Naive thymus-derived CD8-positive, alpha-beta T cell (primary cell): ENCODE results near the gene SH3RF3. TPM values are rescaled to one million over a fixed set of nuclear protein-coding genes. Genes with fewer than 3 reads are reported as not detected.

Experiments
- ATAC-seq, 2 donors: fragments of 150-1000 bp; cut with Tn5 transposase in 1 of 2; sonication (Bioruptor Pico), chemical (Tn5 transposase) in 1 of 2; 1 replicate in 1 of 2; 2 replicates in 1 of 2; pipeline ENCODE4 v1.10.0; 2021; ENCODE audit warnings: mild to moderate bottlenecking in 2 of 2, moderate library complexity in 2 of 2
- POLR2A ChIA-PET: fragments of 350-600 bp; sonication (Branson Sonifier 250); formaldehyde crosslinking; loops from one replicate; lab custom pipeline; 2021; ENCODE audit warnings: antibody characterized with exemption; lab: Charles Lee
- DNase-seq, 10 donors: peaks; one replicate each; pipeline versions ENCODE4 v3.0.0 to v3.0.0-alpha.2; 2020 to 2022
- H3K27ac Mint-ChIP-seq, 10 donors: one replicate each; pipeline ENCODE4 v1.8.0; 2020 to 2022; ENCODE audit warnings: mild to moderate bottlenecking in 10 of 10, mixed read lengths in 10 of 10, moderate library complexity in 4 of 10, inconsistent platforms in 1 of 10
- H3K27me3 Mint-ChIP-seq, 5 donors: one replicate each; pipeline ENCODE4 v1.8.0; 2021 to 2022; ENCODE audit warnings: mixed read lengths in 5 of 5
- H3K36me3 Mint-ChIP-seq, 3 donors: one replicate each; pipeline ENCODE4 v1.8.0; 2020 to 2022; ENCODE audit warnings: mixed read lengths in 3 of 3, mild to moderate bottlenecking in 2 of 3, inconsistent platforms in 1 of 3
- H3K4me1 Mint-ChIP-seq, 4 donors: one replicate each; pipeline ENCODE4 v1.8.0; 2021 to 2022; ENCODE audit warnings: mixed read lengths in 4 of 4
- H3K4me3 Mint-ChIP-seq, 10 donors: one replicate each; pipeline ENCODE4 v1.8.0; 2020 to 2022; ENCODE audit warnings: mild to moderate bottlenecking in 10 of 10, mixed read lengths in 10 of 10, moderate library complexity in 6 of 10, inconsistent platforms in 1 of 10
- H3K9me3 Mint-ChIP-seq, 9 donors: one replicate each; pipeline ENCODE4 v1.8.0; 2020 to 2022; ENCODE audit warnings: mixed read lengths in 9 of 9, mild to moderate bottlenecking in 3 of 9, inconsistent platforms in 1 of 9, moderate library complexity in 1 of 9
- polyA plus RNA-seq, 3 donors: library from polyadenylated mRNA; unstranded; fragments of 300-500 nt; fragmentation: Illumina TruSeq; gene quantifications; one replicate each; pipeline ENCODE4 v1.2.3, GENCODE V29; 2021
- total RNA-seq, 8 experiments: library from RNA in 2 of 8; stranded (reverse) in 2 of 8; gene quantifications; one replicate each; pipeline ENCODE4 v1.2.3 and lab custom pipeline; 2021 to 2026

Gene SH3RF3
- total and polyA plus RNA-seq, 5 experiments from 2014 or later, result 0.39 to 15.1 (median 4.4) TPM

DNA sequence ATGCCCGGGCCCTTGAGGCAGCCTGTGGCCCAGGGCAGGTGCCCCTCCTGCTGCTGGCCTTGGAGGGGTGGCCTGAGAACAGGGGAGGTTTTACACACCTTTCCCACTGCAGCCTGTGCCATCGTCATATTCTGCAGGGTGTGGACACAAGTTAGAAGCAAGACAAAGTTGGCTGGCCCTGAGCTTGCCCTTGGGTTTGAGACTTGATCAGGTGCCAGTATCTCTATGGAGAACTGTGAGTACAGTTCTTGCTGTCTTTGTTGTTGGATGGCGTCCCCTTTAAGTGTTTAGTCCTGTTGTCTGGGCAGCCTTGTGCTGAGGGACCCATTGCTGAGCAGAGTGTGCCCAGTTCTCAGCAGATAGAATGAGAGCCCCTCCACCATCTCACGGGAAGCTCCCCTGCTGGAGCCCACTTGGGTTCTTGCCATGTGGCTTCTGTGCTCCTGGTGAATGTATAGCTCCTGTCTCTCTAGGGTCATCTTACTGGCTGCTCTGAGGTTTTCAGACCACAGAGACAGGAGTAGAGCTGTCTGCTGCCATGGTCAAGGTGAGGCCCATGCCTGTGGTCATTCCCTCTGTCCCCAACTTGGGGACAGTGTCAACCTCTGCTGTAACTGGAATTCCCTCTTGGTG, 115.9 kb downstream of the SH3RF3 start:
- Mint-ChIP-seq H3K9me3 (no peaks in the 10 kb centered on the region), H3K27me3 (no peaks in the 10 kb centered on the region), H3K4me1 (peaks cover 21 to 45% (median 31%) of the 10 kb centered on the region in 4 donors), H3K36me3 (no peaks in the 10 kb centered on the region), H3K27ac (peak overlapping the region in 1 of 10 donors; percentile 18), H3K4me3 (no peak overlapping the region)
- DNase-seq (no peak), ATAC-seq (no peak)
- POLR2A ChIA-PET, result no interaction called here

DNA sequence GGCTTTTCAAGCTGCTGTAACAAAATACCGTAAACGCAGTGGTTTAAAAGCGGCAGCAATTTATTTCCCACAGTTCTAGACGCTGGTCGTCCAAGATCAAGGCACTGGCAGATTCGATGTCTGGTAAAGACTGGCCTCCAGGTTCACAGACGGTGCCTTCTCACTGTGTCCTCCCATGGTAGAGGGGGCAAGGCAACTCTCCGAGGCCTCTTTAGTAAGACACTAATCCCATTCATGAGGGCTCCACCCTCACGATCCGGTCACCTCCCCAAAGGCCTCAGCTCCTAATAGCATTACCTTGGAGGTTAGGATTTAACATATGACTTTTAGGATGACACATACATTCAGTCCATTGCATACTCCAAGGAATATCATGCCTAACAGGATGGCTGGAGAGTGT, 117.2 kb downstream of the SH3RF3 start:
- POLR2A ChIA-PET, result no interaction called here
- peaks cover 20 to 45% (median 28%) of the 10 kb centered on the region in 4 donors for H3K4me1 Mint-ChIP-seq
- H3K4me3 Mint-ChIP-seq, result no peak overlapping the region
- no peaks in the 10 kb centered on the region for H3K27me3 Mint-ChIP-seq
- peak overlapping the region in 1 of 10 donors; percentile 27 for H3K27ac Mint-ChIP-seq
- no peak for ATAC-seq
- H3K9me3 Mint-ChIP-seq, result no peaks in the 10 kb centered on the region
- DNase-seq, result no peak
- no peaks in the 10 kb centered on the region for H3K36me3 Mint-ChIP-seq

DNA sequence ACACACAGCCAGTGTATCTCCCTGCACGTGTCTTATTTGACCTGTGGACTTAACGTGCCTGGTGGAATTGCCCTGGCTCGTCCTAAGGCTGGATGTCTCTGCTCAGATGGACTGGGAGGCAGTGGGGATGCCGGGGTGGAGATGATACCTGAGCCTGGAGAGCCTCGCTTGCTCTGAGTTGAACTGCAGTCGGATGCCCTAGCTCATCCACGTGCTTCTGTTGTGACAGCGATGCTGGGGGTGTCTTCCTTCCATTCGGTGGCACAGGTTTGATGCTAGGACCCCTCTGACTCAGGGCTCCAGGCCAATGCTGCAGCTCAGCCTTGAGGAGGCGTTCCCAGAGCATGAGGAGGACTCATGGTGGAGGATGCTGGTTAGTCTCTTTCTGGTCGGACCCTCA, 117.6 kb downstream of the SH3RF3 start:
- Mint-ChIP-seq H3K4me3 (no peak overlapping the region), H3K27ac (no peak overlapping the region), H3K9me3 (no peaks in the 10 kb centered on the region), H3K4me1 (peaks cover 20 to 45% (median 28%) of the 10 kb centered on the region in 4 donors), H3K36me3 (no peaks in the 10 kb centered on the region), H3K27me3 (no peaks in the 10 kb centered on the region)
- POLR2A ChIA-PET, result no interaction called here
- DNase-seq (no peak), ATAC-seq (no peak)

DNA sequence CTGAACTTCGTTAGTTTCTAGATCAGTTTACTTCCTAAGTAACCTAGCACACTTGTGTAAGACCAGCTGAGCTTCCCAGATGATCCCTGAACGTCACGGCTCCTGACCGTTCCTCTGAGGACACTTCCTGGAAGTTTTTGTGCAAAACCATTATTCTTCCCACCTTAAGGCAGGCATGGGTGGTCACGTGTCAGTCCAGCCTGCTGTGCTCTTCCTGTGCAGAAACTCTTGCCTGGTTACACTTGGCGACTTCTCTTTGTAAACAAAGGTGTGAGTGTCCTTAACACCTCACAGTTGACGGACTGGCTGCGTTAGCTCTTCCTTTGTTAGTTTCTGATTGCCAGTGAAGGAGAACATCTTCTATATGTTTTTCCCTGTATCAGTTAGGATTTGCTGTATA, 118.3 kb downstream of the SH3RF3 start:
- Mint-ChIP-seq H3K4me3 (no peak overlapping the region), H3K36me3 (no peaks in the 10 kb centered on the region), H3K9me3 (no peaks in the 10 kb centered on the region), H3K27ac (no peak overlapping the region), H3K4me1 (peaks cover 17 to 41% (median 29%) of the 10 kb centered on the region in 4 donors), H3K27me3 (no peaks in the 10 kb centered on the region)
- POLR2A ChIA-PET, result no interaction called here
- no peak for DNase-seq
- ATAC-seq, result no peak

DNA sequence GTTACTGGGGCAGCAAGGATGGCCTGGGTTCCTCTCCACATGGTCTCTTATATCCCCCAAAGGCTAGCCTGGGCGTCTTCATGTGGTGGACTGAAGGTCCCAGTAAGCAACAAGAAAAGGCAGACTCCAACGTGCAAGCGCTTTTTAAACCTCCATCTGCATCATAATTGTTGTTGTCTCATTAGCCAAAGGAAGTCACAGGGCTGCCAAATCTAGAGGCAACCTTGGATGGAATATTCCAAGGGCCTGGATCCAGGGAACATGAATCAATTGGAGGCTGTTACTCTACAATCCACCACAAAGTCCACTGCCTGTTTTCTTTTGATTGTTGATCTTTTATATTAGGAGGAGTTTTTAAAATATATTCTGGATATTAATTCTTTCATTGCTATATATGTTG, 118.8 kb downstream of the SH3RF3 start:
- Mint-ChIP-seq H3K4me3 (no peak overlapping the region), H3K27me3 (no peaks in the 10 kb centered on the region), H3K27ac (no peak overlapping the region), H3K4me1 (peaks cover 17 to 37% (median 29%) of the 10 kb centered on the region in 4 donors), H3K36me3 (no peaks in the 10 kb centered on the region), H3K9me3 (no peaks in the 10 kb centered on the region)
- ATAC-seq, result no peak
- no peak for DNase-seq
- POLR2A ChIA-PET, result no interaction called here

DNA sequence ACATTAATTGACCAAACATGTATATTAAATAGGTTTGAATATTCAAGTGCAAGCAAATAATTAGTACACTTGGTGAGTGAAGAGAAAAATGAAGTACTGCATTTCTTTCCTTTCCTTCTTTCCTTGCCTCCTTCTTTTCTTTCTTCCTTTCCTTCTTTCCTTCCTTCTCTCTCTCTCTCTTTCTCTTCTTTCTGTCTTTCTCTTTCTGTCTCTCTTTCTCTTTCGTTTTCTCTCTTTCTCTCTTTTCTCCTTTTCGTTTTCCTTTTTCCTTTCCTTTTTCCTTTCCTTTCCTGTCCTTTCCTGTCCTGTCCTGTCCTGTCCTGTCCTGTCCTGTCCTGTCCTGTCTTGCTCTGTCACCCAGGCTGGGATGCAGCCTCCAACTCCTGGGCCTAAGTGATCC, 119.6 kb downstream of the SH3RF3 start:
- ATAC-seq, result no peak

DNA sequence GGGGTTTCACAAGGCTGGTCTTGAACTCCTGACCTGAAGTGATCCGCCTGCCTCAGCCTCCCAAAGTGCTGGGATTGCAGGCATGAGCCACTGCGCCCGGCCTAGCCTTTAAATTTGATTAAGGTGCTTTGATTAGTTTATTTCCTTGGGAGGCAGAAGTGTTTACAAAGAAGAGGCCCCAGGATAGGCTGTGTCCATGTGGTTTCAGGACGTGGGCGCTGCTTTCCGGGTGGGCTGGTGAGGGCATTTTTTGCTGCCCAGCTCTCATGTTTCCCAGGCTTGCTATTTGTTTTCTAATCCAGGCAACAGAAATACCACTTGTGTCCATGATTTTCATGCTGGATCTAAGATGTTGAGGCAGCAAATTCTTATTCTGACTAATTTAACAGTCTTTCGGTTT, 124.2 kb downstream of the SH3RF3 start:
- POLR2A ChIA-PET, result no interaction called here
- Mint-ChIP-seq H3K27ac (no peak overlapping the region), H3K27me3 (no peaks in the 10 kb centered on the region), H3K36me3 (no peaks in the 10 kb centered on the region), H3K4me1 (peaks cover 18 to 44% (median 42%) of the 10 kb centered on the region in 4 donors), H3K4me3 (no peak overlapping the region), H3K9me3 (no peaks in the 10 kb centered on the region)
- DNase-seq (no peak), ATAC-seq (no peak)

More for the DNA sequence above, 119.6 kb downstream of the SH3RF3 start:
- peaks cover 14 to 32% (median 26%) of the 10 kb centered on the region in 4 donors for H3K4me1 Mint-ChIP-seq
- no peaks in the 10 kb centered on the region for H3K27me3 Mint-ChIP-seq
- peak overlapping the region in 1 of 10 donors; percentile 83 for H3K27ac Mint-ChIP-seq
- POLR2A ChIA-PET, result no interaction called here
- H3K4me3 Mint-ChIP-seq, result no peak overlapping the region
- H3K36me3 Mint-ChIP-seq, result no peaks in the 10 kb centered on the region
- no peaks in the 10 kb centered on the region for H3K9me3 Mint-ChIP-seq
- no peak for DNase-seq

DNA sequence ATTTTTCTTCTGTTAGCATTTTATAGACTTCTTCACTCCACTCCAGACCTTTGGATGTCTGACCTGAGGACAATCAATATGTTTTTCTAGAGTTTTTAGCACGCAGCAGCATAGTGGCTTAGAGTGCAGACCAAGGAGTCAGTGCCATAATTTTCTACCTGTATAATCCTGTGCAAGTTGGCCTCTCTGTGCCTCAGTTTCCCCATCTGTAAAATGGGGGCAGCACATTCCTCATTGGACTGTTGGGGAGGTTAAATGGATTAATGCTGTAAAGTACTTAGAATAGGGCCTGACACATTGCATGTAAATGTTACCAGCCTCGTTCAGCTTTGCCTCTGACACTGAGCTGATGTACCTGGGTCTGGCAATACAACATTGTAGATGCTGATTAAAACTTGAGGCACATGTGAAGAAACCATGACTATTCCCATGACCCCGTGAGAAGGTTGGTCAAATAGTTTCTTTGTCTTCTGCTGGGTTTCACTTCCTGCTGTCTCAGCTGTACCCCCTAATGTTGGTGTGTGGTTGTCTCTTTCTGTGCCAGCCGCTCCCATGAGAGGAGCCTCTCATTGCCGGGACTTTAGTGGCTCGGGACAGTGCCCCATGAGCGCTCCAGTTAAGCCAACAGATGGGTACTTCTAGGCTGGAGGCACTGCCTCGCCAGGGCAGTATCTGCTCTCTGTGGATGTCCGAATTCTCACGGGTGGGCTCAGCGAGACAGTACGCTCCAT, 125.3 kb downstream of the SH3RF3 start:
- peaks cover 12 to 44% (median 39%) of the 10 kb centered on the region in 4 donors for H3K4me1 Mint-ChIP-seq
- no peaks in the 10 kb centered on the region for H3K9me3 Mint-ChIP-seq
- POLR2A ChIA-PET, result no interaction called here
- DNase-seq (no peak), ATAC-seq (no peak)
- H3K27ac Mint-ChIP-seq, result peak overlapping the region in 2 of 10 donors; percentile 32 to 39
- H3K27me3 Mint-ChIP-seq, result no peaks in the 10 kb centered on the region
- H3K36me3 Mint-ChIP-seq, result no peaks in the 10 kb centered on the region
- no peak overlapping the region for H3K4me3 Mint-ChIP-seq

DNA sequence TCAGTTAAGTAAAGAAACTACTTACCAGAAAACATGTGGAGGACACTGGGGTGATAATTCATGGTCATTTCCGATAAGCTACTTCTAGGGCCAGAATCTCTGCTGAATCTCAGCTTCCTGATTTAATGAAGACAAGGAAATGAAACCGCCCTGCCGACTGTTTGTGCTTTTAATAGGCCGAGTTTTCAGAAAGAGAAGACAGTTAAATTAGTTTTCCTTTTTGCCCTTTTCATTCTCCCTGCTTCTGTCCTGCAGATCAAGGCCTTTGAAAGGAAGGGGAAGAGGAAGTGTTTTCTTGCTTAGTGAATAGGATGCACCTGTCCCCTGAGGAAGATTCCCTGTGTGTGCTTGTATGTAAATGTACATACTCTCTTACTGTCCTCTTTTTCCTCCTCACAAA, 126.6 kb downstream of the SH3RF3 start:
- POLR2A ChIA-PET, result no interaction called here
- Mint-ChIP-seq H3K36me3 (no peaks in the 10 kb centered on the region), H3K9me3 (no peaks in the 10 kb centered on the region), H3K4me3 (no peak overlapping the region), H3K27me3 (no peaks in the 10 kb centered on the region), H3K4me1 (peaks cover 23 to 55% (median 49%) of the 10 kb centered on the region in 4 donors), H3K27ac (peak overlapping the region in 3 of 10 donors; percentile 2 to 47 (median 3))
- ATAC-seq, result no peak
- DNase-seq, result no peak

DNA sequence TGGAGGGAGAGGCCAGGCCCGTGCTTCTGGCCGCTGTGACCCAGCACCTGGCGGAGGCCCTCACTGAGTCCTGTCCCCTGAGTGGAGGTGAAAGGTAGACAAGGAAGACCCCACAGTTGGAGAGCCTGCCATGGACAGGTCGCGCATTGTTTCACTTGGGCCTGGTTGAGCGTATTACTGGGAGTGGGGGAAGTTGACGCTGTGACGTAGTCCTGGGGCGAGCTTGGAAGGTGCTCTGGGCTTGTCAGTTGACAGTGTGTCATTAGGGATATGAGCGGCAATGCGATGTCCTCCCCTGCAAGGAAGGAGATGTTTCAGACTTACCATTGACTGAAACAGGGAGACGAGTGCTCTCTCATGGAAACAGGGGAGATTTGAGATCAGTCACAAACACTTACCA, 127.1 kb downstream of the SH3RF3 start:
- no peak for DNase-seq
- POLR2A ChIA-PET, result no interaction called here
- Mint-ChIP-seq H3K27me3 (no peaks in the 10 kb centered on the region), H3K4me3 (peak overlapping the region in 1 of 10 donors; percentile 7), H3K36me3 (no peaks in the 10 kb centered on the region), H3K9me3 (no peaks in the 10 kb centered on the region), H3K27ac (peak overlapping the region in 5 of 10 donors; percentile 2 to 47 (median 3)), H3K4me1 (peaks cover 23 to 60% (median 54%) of the 10 kb centered on the region in 4 donors)
- no peak for ATAC-seq

DNA sequence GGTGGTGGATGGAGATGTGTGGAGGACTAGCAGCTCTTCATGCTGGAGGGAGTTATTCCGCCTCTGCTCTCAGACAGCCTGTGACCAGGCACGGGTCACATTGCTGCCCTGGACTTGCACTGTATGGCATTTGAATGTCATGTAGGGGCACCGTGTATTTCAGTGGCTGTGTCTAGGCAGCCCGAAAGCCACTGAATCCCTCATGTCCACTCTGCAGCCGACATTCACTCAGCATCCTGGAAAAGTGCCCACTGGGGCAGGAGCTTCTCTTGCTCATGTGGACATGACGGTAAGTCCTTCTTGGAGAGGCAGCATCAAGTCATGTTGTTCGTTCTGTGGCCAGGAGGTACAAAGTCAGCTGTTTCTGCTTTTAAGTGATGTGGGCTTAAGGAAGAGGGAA, 127.9 kb downstream of the SH3RF3 start:
- POLR2A ChIA-PET, result no interaction called here
- no peaks in the 10 kb centered on the region for H3K27me3 Mint-ChIP-seq
- no peak for DNase-seq
- H3K36me3 Mint-ChIP-seq, result no peaks in the 10 kb centered on the region
- ATAC-seq, result no peak
- peaks cover 26 to 62% (median 58%) of the 10 kb centered on the region in 4 donors for H3K4me1 Mint-ChIP-seq
- no peaks in the 10 kb centered on the region for H3K9me3 Mint-ChIP-seq
- no peak overlapping the region for H3K4me3 Mint-ChIP-seq
- peak overlapping the region in 3 of 10 donors; percentile 2 to 33 (median 29) for H3K27ac Mint-ChIP-seq

DNA sequence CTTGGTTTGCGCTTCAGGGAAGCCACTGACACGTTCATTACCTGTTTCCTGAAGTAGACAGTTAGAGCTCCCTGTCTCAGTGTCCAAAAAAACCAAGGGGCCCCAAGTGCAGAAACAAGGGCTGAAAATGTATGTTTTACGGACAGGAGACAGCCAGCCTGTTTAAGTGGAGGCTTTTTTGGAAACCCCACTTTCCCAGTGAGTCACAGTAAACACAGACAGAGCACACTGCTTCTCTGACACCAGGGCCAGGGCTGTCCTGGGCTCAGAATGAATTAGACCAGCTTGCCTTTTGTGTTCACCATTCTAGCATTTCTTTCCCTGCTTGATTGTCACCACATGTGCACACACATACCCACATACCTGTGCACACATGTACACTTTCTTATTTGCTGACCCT, 128.6 kb downstream of the SH3RF3 start:
- Mint-ChIP-seq H3K9me3 (no peaks in the 10 kb centered on the region), H3K4me3 (no peak overlapping the region), H3K4me1 (peaks cover 26 to 63% (median 58%) of the 10 kb centered on the region in 4 donors), H3K27ac (no peak overlapping the region), H3K36me3 (no peaks in the 10 kb centered on the region), H3K27me3 (no peaks in the 10 kb centered on the region)
- POLR2A ChIA-PET, result no interaction called here
- ATAC-seq (no peak), DNase-seq (no peak)

DNA sequence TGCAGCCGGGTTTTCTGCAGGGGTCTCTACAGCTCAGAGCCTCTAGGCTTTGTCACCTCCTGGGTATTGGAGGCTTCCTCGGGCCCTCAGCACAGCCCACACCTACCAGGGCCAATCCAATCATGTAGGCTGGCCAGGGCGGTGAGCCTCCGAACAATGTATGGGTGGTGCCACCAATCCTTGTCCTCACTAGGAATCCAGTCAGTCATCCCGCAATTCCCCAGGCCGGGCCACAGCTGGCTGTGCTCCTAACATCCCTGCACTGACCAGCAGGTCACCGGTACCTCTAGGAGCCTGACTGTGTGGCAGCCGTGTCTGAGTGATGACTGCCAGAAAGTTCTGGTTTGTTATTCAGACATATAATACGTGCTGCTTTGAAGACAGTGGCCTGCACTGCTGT, 129.4 kb downstream of the SH3RF3 start:
- H3K27ac Mint-ChIP-seq, result no peak overlapping the region
- no peaks in the 10 kb centered on the region for H3K27me3 Mint-ChIP-seq
- no peaks in the 10 kb centered on the region for H3K9me3 Mint-ChIP-seq
- no peaks in the 10 kb centered on the region for H3K36me3 Mint-ChIP-seq
- DNase-seq (no peak), ATAC-seq (no peak)
- POLR2A ChIA-PET, result no interaction called here
- no peak overlapping the region for H3K4me3 Mint-ChIP-seq
- peaks cover 26 to 63% (median 58%) of the 10 kb centered on the region in 4 donors for H3K4me1 Mint-ChIP-seq
